Bronchial epithelial cell (primary cell): ENCODE results near the gene PCDHB11. TPM values are rescaled to one million over a fixed set of nuclear protein-coding genes. Genes with fewer than 3 reads are reported as not detected.
"Not testable (repeated sequence)": the region's sequence is repeated elsewhere in the genome, so short reads cannot be mapped to it uniquely, and the experiment has no call there.

ENCODE experiments used
- DNase-seq: peaks from one replicate; pipeline ENCODE4 v3.0.0-alpha.2; 2010; ENCODE audit warnings: low read depth
- FAIRE-seq: peaks from 2 replicates; lab custom pipeline; 2011; peaks lifted over from hg19 to GRCh38; lab: Jason Lieb, UNC
- H3K27me3 ChIP-seq: 2 replicates; pipeline ENCODE4 v1.5.1; 2011; ENCODE audit warnings: low read length; ENCODE audit not compliant: control insufficient read depth, insufficient read depth
- H3K36me3 ChIP-seq: 2 replicates; pipeline ENCODE4 v1.5.1; 2011; ENCODE audit warnings: low read length; ENCODE audit not compliant: control insufficient read depth, insufficient read depth
- H3K4me3 ChIP-seq: 2 replicates; pipeline ENCODE4 v1.5.1; 2011; ENCODE audit warnings: mild to moderate bottlenecking, low read depth, low read length, control low read depth
- CTCF ChIP-seq: IDR thresholded peaks from 2 replicates; pipeline ENCODE4 v1.5.1; 2011; ENCODE audit warnings: mild to moderate bottlenecking, moderate library complexity, low read length, control low read depth, inconsistent platforms; ENCODE audit not compliant: insufficient read depth, severe bottlenecking
- total RNA-seq: library from RNA; depleted of rRNA; stranded (reverse); fragments of >200 nt; gene quantifications from 2 replicates; pipeline ENCODE4 v1.2.1, GENCODE V29; 2014

PCDHB11 gene
- total RNA-seq, 1 donor from 2014 or later: under 0.01 TPM

GRCh38 chr5:141155540-141156374 is 43.7 kb upstream of the PCDHB11 start:
- no peak overlapping the region for H3K4me3 ChIP-seq
- TF ChIP-seq CTCF: no peak
- no peaks in the 10 kb centered on the region for H3K36me3 ChIP-seq
- FAIRE-seq (no peak), DNase-seq (no peak)
- no peaks in the 10 kb centered on the region for H3K27me3 ChIP-seq

GRCh38 chr5:141157356-141157755 is 42.1 kb upstream of the PCDHB11 start:
- not testable (repeated sequence) for H3K36me3 ChIP-seq, DNase-seq, H3K4me3 ChIP-seq, FAIRE-seq, H3K27me3 ChIP-seq

- not testable (repeated sequence) for H3K27me3 ChIP-seq, FAIRE-seq, DNase-seq, H3K4me3 ChIP-seq, H3K36me3 ChIP-seq
Measured at GRCh38 chr5:141157901-141158300, 41.5 kb upstream of the PCDHB11 start.

- no peaks in the 10 kb centered on the region for H3K27me3 ChIP-seq
- TF ChIP-seq CTCF: peak; percentile 23
- H3K36me3 ChIP-seq: no peaks in the 10 kb centered on the region
- DNase-seq (no peak), FAIRE-seq (no peak)
- H3K4me3 ChIP-seq: no peak within 1 kb of the TSS
Measured at GRCh38 chr5:141172381-141173204, 26.8 kb upstream of the PCDHB11 start, which contains the start of gene PCDHB7. Gene PCDHB7 (plus strand): TSS chr5:141172644. CDS start chr5:141172836, 192 bp downstream.

- not testable (repeated sequence) for H3K36me3 ChIP-seq, H3K4me3 ChIP-seq, DNase-seq, H3K27me3 ChIP-seq, FAIRE-seq
Measured at GRCh38 chr5:141174291-141175104, 24.9 kb upstream of the PCDHB11 start.

GRCh38 chr5:141175933-141176332 is 23.5 kb upstream of the PCDHB11 start:
- Histone ChIP-seq H3K36me3 (no peaks in the 10 kb centered on the region), H3K27me3 (no peaks in the 10 kb centered on the region), H3K4me3 (no peak overlapping the region)
- no peak for TF ChIP-seq CTCF
- FAIRE-seq (no peak), DNase-seq (no peak)

GRCh38 chr5:141177577-141178191 is 21.7 kb upstream of the PCDHB11 start, which contains the start of gene PCDHB8:
Gene PCDHB8 (plus strand): TSS chr5:141177790. CDS start chr5:141178035, 245 bp downstream.
- not testable (repeated sequence) for H3K27me3 ChIP-seq, DNase-seq, H3K4me3 ChIP-seq, H3K36me3 ChIP-seq
- FAIRE-seq: peak; percentile 95

GRCh38 chr5:141179371-141179770 is 20.1 kb upstream of the PCDHB11 start:
- not testable (repeated sequence) for H3K36me3 ChIP-seq, FAIRE-seq, DNase-seq, H3K4me3 ChIP-seq, H3K27me3 ChIP-seq

- not testable (repeated sequence) for DNase-seq, H3K4me3 ChIP-seq, H3K36me3 ChIP-seq, H3K27me3 ChIP-seq, FAIRE-seq
Measured at GRCh38 chr5:141179876-141180275, 19.6 kb upstream of the PCDHB11 start.
